HCT116 (cell line): ENCODE measurements around the gene DNM2. TPM values are rescaled to one million over a fixed set of nuclear protein-coding genes. Genes with fewer than 3 reads are reported as not detected.

Source experiments
- ATAC-seq: fragments of 200-7000 bp; cut with Tn5 transposase; 2 replicates; pipeline ENCODE4 v1.9.1; 2020; ENCODE audit warnings: mild to moderate bottlenecking, moderate library complexity
- BruUV-seq: library from RNA; stranded (reverse); fragments of 400-500 nt; replicated peaks from 2 replicates; lab custom pipeline; 2021; lab: Mats Ljungman, UMichigan
- CTCF ChIA-PET: fragments of 300-600 bp; sonication (Branson Sonifier 250); formaldehyde crosslinking; loops from one replicate; lab custom pipeline; 2021; ENCODE audit warnings: antibody characterized with exemption; lab: Charles Lee
- POLR2A ChIA-PET: fragments of 300-600, 350-600 bp; sonication (Branson Sonifier 250); formaldehyde crosslinking; loops from one replicate; lab custom pipeline; 2021; ENCODE audit warnings: antibody characterized with exemption; lab: Charles Lee
- RAD21 ChIA-PET, 2 experiments: fragments of 300-600 bp; sonication (Branson Sonifier 250); formaldehyde crosslinking; loops; one replicate each; lab custom pipeline; 2023; ENCODE audit warnings: low total read pairs in 2 of 2; ENCODE audit not compliant: uncharacterized antibody in 2 of 2, unreplicated experiment in 2 of 2, low non-redundant PET in 1 of 2; lab: Charles Lee
- DNase-seq: peaks from one replicate; pipeline ENCODE4 v3.0.0-alpha.2; 2010; ENCODE audit warnings: low read depth, low spot score
- H2AFZ ChIP-seq: fragments of 200-600 bp; shearing (Covaris generic), sonication (generic); 2 replicates; pipeline ENCODE4 v1.6.1; 2017; ENCODE audit warnings: low read depth, mixed run types, mixed read lengths, antibody characterized with exemption, low read length; ENCODE audit not compliant: poor library complexity, severe bottlenecking
- H3K27ac ChIP-seq: 2 replicates; pipeline ENCODE4 v1.5.1; 2012; ENCODE audit warnings: low read depth, low read length
- H3K27me3 ChIP-seq: fragments of 200-600 bp; sonication (generic); 2 replicates; pipeline ENCODE4 v1.6.1; 2016; ENCODE audit warnings: mixed run types, low read length, mixed read lengths; ENCODE audit not compliant: insufficient read depth
- H3K36me3 ChIP-seq, 2 experiments: fragments of 200-500 bp in 1 of 2; fragments of 200-600 bp in 1 of 2; sonication (Bioruptor generic) in 1 of 2; sonication (generic) in 1 of 2; 2 replicates each; pipeline versions ENCODE4 v1.5.1 to v1.6.1; 2014 to 2016; ENCODE audit warnings: low read length in 2 of 2, inconsistent platforms in 1 of 2, mixed read lengths in 1 of 2, mixed run types in 1 of 2; ENCODE audit not compliant: insufficient read depth in 2 of 2, control insufficient read depth in 1 of 2
- H3K4me1 ChIP-seq, 2 experiments: fragments of 200-600 bp in 1 of 2; sonication (generic) in 1 of 2; 2 replicates each; pipeline versions ENCODE4 v1.5.1 to v1.6.1; 2012 to 2017; ENCODE audit warnings: low read length in 2 of 2, inconsistent platforms in 1 of 2, mild to moderate bottlenecking in 1 of 2, mixed read lengths in 1 of 2, mixed run types in 1 of 2, moderate library complexity in 1 of 2; ENCODE audit not compliant: insufficient read depth in 2 of 2, control insufficient read depth in 1 of 2
- H3K4me2 ChIP-seq: fragments of 200-600 bp; sonication (generic); 2 replicates; pipeline ENCODE4 v1.6.1; 2017; ENCODE audit warnings: mixed run types, low read length, mixed read lengths
- H3K4me3 ChIP-seq, 2 experiments: fragments of 200-600 bp in 1 of 2; sonication (generic) in 1 of 2; replicated peaks in 1 of 2; 2 replicates each; pipeline ENCODE4 v1.5.1; 2011 to 2016; ENCODE audit warnings: low read length in 2 of 2, control low read depth in 1 of 2, low read depth in 1 of 2, mild to moderate bottlenecking in 1 of 2, mixed read lengths in 1 of 2, mixed run types in 1 of 2
- H3K79me2 ChIP-seq: fragments of 200-600 bp; sonication (generic); 2 replicates; pipeline ENCODE4 v1.6.1; 2017; ENCODE audit warnings: mild to moderate bottlenecking, mixed run types, low read length, moderate library complexity, mixed read lengths; ENCODE audit not compliant: insufficient read depth
- H3K9ac ChIP-seq: fragments of 200-600 bp; sonication (generic); 2 replicates; pipeline ENCODE4 v1.6.1; 2016; ENCODE audit warnings: low read length, mixed read lengths
- H3K9me2 ChIP-seq: fragments of 200-600 bp; sonication (generic), shearing (Covaris generic); 2 replicates; pipeline ENCODE4 v1.6.1; 2017; ENCODE audit warnings: mixed run types, mild to moderate bottlenecking, moderate library complexity; ENCODE audit not compliant: insufficient read depth
- H3K9me3 ChIP-seq, 2 experiments: fragments of 200-500 bp in 1 of 2; fragments of 200-600 bp in 1 of 2; sonication (Bioruptor generic) in 1 of 2; sonication (generic) in 1 of 2; 2 replicates each; pipeline ENCODE4 v1.6.1; 2014 to 2017; ENCODE audit warnings: low read length in 2 of 2, mixed read lengths in 2 of 2, inconsistent platforms in 1 of 2, low read depth in 1 of 2, mild to moderate bottlenecking in 1 of 2, mixed run types in 1 of 2, moderate library complexity in 1 of 2; ENCODE audit not compliant: control insufficient read depth in 1 of 2, insufficient read depth in 1 of 2
- H4K20me1 ChIP-seq: fragments of 200-600 bp; sonication (generic), shearing (Covaris generic); 2 replicates; pipeline ENCODE4 v1.6.1; 2017; ENCODE audit warnings: mixed run types, mild to moderate bottlenecking, moderate library complexity; ENCODE audit not compliant: insufficient read depth
- ATF3 ChIP-seq: IDR thresholded peaks from 2 replicates; pipeline ENCODE4 v1.6.1; 2012
- CBX3 ChIP-seq: IDR thresholded peaks from 2 replicates; pipeline ENCODE4 v1.6.1; 2012; ENCODE audit warnings: low read depth
- EGR1 ChIP-seq: IDR thresholded peaks from 2 replicates; pipeline ENCODE4 v1.6.1; 2012; ENCODE audit warnings: low read depth
- ELF1 ChIP-seq: IDR thresholded peaks from 2 replicates; pipeline ENCODE4 v1.6.1; 2012; ENCODE audit warnings: low read depth, borderline replicate concordance
- FOSL1 ChIP-seq: IDR thresholded peaks from 2 replicates; pipeline ENCODE4 v1.6.1; 2012; ENCODE audit warnings: low read depth
- JUND ChIP-seq: IDR thresholded peaks from 2 replicates; pipeline ENCODE4 v1.6.1; 2012
- POLR2AphosphoS5 ChIP-seq: IDR thresholded peaks from 2 replicates; pipeline ENCODE4 v1.6.1; 2011; ENCODE audit warnings: mild to moderate bottlenecking, low read depth, low read length, moderate library complexity
- SIN3A ChIP-seq: IDR thresholded peaks from 2 replicates; pipeline ENCODE4 v1.6.1; 2012; ENCODE audit warnings: low read depth
- SP1 ChIP-seq: IDR thresholded peaks from 2 replicates; pipeline ENCODE4 v1.6.1; 2012; ENCODE audit warnings: low read depth
- SRF ChIP-seq: IDR thresholded peaks from 2 replicates; pipeline ENCODE4 v1.6.1; 2012; ENCODE audit warnings: low read depth
- TCF7L2 ChIP-seq: IDR thresholded peaks from 2 replicates; pipeline ENCODE4 v1.7.0; 2011; ENCODE audit warnings: borderline replicate concordance, inconsistent platforms; ENCODE audit not compliant: insufficient read depth, insufficient read length; ENCODE audit errors: extremely low read depth
- intact Hi-C: fragments of 100-400 bp; cut with micrococcal nuclease; formaldehyde crosslinking; loops from 2 replicates; pipeline ENCODE4 v1.10.0; 2022
- total RNA-seq: library from RNA; stranded (reverse); gene quantifications from one replicate; pipeline ENCODE4 v1.2.1, GENCODE V29; 2021; ENCODE audit not compliant: unreplicated experiment
- TF ChIP-seq, protein P1 (sequence below): IDR thresholded peaks from 2 replicates; pipeline ENCODE4 v1.6.1; 2012
- TF ChIP-seq, protein P2 (sequence below): IDR thresholded peaks from 2 replicates; pipeline ENCODE4 v1.6.1; 2012; ENCODE audit warnings: low read depth

DNM2 gene
- total RNA-seq, 1 experiment from 2014 or later = 183 TPM

DNA sequence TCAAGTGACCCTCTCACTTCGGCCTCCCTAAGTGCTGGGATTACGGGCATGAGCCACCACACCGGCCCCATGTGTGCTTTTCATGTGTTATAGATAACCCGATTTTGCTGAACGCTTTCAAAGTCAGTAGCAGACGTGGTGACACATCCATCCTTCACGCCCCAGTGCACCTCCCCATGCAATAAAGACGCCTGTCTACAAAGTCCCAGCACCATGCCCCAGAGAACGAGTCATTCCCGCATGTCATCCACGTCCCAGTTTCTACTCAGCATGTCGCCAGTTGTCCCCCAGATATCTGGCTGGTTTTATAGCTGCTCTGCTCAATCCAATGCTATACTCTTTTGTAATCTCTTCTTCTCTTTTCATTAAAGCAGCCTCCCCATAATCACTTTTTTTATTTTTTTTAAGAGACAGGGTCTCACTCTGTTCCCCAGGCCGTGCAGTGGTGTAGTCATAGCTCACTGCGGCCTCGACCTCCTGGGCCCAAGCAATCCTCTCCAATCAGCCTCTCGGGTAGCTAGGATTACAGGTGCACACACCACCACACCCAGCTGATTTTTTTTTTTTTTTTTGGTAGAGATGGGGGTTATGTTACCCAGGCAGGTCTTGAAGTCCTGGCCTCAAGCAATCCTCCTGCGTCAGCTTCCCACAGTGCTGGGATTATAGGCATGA is 42.5 kb downstream of the DNM2 start:
- BruUV-seq = no TSS peak
- ChIA-PET POLR2A (no interaction called here), RAD21 (no interaction called here), CTCF (no interaction called here)
- no peaks in the 10 kb centered on the region for H3K27me3 ChIP-seq
- peak overlapping the region; percentile 49 for H3K27ac ChIP-seq
- H2AFZ ChIP-seq = no peak overlapping the region
- H3K79me2 ChIP-seq = peaks cover 53% of the 10 kb centered on the region
- H4K20me1 ChIP-seq = no peaks in the 10 kb centered on the region
- H3K4me1 ChIP-seq = peaks cover 39 to 46% of the 10 kb centered on the region in 2 experiments
- peak overlapping the region; percentile 25 for H3K4me2 ChIP-seq
- DNase-seq (peak; percentile 46), ATAC-seq (peak; percentile 77)
- intact Hi-C loops = no loop called here
- H3K4me3 ChIP-seq = no peak overlapping the region
- no peaks in the 10 kb centered on the region for H3K9me2 ChIP-seq
- H3K9ac ChIP-seq = no peak overlapping the region
- peaks cover 5 to 8% of the 10 kb centered on the region in 2 experiments; a peak in 3 of 4 replicates for H3K36me3 ChIP-seq
- no peak for TF ChIP-seq ATF3
- no peak for TF ChIP-seq JUND
- TF ChIP-seq TCF7L2 = peak; percentile 42
- TF ChIP-seq, protein P1, sequence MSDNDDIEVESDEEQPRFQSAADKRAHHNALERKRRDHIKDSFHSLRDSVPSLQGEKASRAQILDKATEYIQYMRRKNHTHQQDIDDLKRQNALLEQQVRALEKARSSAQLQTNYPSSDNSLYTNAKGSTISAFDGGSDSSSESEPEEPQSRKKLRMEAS = peak; percentile 53; the same call in 1 of the 2 replicates
- TF ChIP-seq SP1 = 0 out of 2 replicates have a peak, but pooled peaks have one; percentile 10
- peaks cover 0 to 6% of the 10 kb centered on the region in 2 experiments; a peak in 1 of 4 replicates for H3K9me3 ChIP-seq

DNA sequence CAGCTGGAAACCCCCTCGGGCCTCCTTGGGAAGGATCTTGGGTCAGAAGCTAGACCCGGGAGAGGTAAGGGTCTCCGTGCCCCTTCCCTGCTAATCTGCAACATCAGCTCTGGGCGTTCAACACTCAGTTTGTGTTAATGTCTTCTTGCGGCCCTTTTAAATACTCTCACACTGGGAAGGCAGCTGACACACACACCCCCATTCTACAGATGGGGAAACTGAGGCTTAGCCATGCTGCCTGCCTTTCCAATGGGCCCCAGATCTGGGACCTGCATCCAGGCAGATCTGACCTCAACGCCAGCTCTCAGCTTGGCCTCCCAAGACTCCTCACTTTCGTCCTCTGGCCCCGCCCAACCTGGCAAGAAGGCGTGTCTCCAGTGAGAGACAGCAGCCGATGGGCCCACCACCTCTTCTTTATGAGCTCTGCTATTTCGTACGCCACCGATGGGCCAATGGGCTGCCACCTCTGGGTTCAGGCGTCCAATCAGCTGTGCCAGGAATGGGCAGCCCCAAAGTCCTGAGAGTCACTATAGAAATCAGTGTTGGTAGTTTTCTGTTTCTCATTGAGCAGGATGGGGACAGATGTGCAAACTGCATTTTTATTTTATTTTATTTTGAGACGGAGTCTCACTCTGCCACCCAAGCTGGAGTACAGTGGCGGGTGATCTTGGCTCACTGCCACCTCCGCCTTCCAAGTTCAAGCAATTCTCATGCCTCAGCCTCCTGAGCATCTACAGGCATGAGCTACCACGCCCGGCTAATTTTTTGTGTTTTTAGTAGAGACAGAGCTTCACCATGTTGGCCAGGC is 43.8 kb downstream of the DNM2 start:
- RAD21 ChIA-PET = no interaction called here
- H3K9ac ChIP-seq = no peak overlapping the region
- H3K36me3 ChIP-seq = peaks cover 5 to 8% of the 10 kb centered on the region in 2 experiments; a peak in 3 of 4 replicates
- H3K4me1 ChIP-seq = peaks cover 46 to 53% of the 10 kb centered on the region in 2 experiments
- BruUV-seq = TSS peak; percentile 25
- intact Hi-C loops = no loop called here
- H3K79me2 ChIP-seq = peaks cover 53% of the 10 kb centered on the region
- H3K4me3 ChIP-seq = no peak overlapping the region
- peaks cover 0 to 6% of the 10 kb centered on the region in 2 experiments; a peak in 1 of 4 replicates for H3K9me3 ChIP-seq
- ATAC-seq = no peak
- H3K4me2 ChIP-seq = no peak overlapping the region
- POLR2A ChIA-PET = no interaction called here
- CTCF ChIA-PET = interaction anchor here (1.3 kb wide), 1 partner anchor 44 kb away, joined by 3 read pairs; the partner anchor contains the start of gene DNM2
- no peaks in the 10 kb centered on the region for H3K9me2 ChIP-seq
- no peaks in the 10 kb centered on the region for H3K27me3 ChIP-seq
- H4K20me1 ChIP-seq = no peaks in the 10 kb centered on the region
- peak overlapping the region; percentile 40; the same call in 1 of the 2 replicates for H3K27ac ChIP-seq
- no peak for DNase-seq
- no peak overlapping the region for H2AFZ ChIP-seq
- TF ChIP-seq POLR2AphosphoS5 (no peak), FOSL1 (no peak), EGR1 (no peak), ATF3 (no peak), CBX3 (no peak), SP1 (no peak), SRF (no peak), ELF1 (no peak), SIN3A (no peak), TCF7L2 (no peak)
- TF ChIP-seq, protein P2, sequence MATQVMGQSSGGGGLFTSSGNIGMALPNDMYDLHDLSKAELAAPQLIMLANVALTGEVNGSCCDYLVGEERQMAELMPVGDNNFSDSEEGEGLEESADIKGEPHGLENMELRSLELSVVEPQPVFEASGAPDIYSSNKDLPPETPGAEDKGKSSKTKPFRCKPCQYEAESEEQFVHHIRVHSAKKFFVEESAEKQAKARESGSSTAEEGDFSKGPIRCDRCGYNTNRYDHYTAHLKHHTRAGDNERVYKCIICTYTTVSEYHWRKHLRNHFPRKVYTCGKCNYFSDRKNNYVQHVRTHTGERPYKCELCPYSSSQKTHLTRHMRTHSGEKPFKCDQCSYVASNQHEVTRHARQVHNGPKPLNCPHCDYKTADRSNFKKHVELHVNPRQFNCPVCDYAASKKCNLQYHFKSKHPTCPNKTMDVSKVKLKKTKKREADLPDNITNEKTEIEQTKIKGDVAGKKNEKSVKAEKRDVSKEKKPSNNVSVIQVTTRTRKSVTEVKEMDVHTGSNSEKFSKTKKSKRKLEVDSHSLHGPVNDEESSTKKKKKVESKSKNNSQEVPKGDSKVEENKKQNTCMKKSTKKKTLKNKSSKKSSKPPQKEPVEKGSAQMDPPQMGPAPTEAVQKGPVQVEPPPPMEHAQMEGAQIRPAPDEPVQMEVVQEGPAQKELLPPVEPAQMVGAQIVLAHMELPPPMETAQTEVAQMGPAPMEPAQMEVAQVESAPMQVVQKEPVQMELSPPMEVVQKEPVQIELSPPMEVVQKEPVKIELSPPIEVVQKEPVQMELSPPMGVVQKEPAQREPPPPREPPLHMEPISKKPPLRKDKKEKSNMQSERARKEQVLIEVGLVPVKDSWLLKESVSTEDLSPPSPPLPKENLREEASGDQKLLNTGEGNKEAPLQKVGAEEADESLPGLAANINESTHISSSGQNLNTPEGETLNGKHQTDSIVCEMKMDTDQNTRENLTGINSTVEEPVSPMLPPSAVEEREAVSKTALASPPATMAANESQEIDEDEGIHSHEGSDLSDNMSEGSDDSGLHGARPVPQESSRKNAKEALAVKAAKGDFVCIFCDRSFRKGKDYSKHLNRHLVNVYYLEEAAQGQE = no peak
- TF ChIP-seq, protein P1 = no peak
